NCI-H1092 (cell line): Measurements from ENCODE around the gene SMYD3.
A peak's percentile ranks its signal among the peaks of the same experiment; 100 is the strongest.

Experiments used
- DNase-seq: peaks from one replicate; lab custom pipeline; 2025; lab: John Stamatoyannopoulos, UW

The SMYD3 gene

GRCh38 chr1:246462986-246463385, 44.1 kb downstream of the SMYD3 start:
- DNase-seq = no peak

GRCh38 chr1:246460406-246460805, 46.7 kb downstream of the SMYD3 start:
- DNase-seq = no peak

- DNase-seq = no peak
Observed at GRCh38 chr1:246459221-246459620, 47.9 kb downstream of the SMYD3 start.

- no peak for DNase-seq
Observed at GRCh38 chr1:246455476-246455875, 51.6 kb downstream of the SMYD3 start.

GRCh38 chr1:246454655-246455054, 52.4 kb downstream of the SMYD3 start:
- no peak for DNase-seq

- peak; percentile 31 for DNase-seq
Observed at GRCh38 chr1:246450611-246451251, 56.3 kb downstream of the SMYD3 start.

GRCh38 chr1:246448373-246448772, 58.7 kb downstream of the SMYD3 start:
- DNase-seq = no peak

- DNase-seq = no peak
Observed at GRCh38 chr1:246447501-246447900, 59.6 kb downstream of the SMYD3 start.

- DNase-seq = no peak
Observed at GRCh38 chr1:246445503-246445902, 61.6 kb downstream of the SMYD3 start.

GRCh38 chr1:246444617-246445016, 62.5 kb downstream of the SMYD3 start:
- no peak for DNase-seq

GRCh38 chr1:246437961-246438360, 69.1 kb downstream of the SMYD3 start:
- DNase-seq = no peak

- no peak for DNase-seq
Observed at GRCh38 chr1:246435421-246436041, 71.5 kb downstream of the SMYD3 start.

GRCh38 chr1:246434335-246434734, 72.7 kb downstream of the SMYD3 start:
- no peak for DNase-seq

GRCh38 chr1:246428542-246429308, 78.4 kb downstream of the SMYD3 start:
- no peak for DNase-seq

- DNase-seq = no peak
Observed at GRCh38 chr1:246427611-246428010, 79.5 kb downstream of the SMYD3 start.

- DNase-seq = no peak
Observed at GRCh38 chr1:246425895-246426294, 81.2 kb downstream of the SMYD3 start.

GRCh38 chr1:246425139-246425794, 81.8 kb downstream of the SMYD3 start:
- no peak for DNase-seq

GRCh38 chr1:246420300-246420699, 86.8 kb downstream of the SMYD3 start:
- no peak for DNase-seq

- no peak for DNase-seq
Observed at GRCh38 chr1:246418565-246419312, 88.3 kb downstream of the SMYD3 start.

GRCh38 chr1:246417813-246418564, 89.1 kb downstream of the SMYD3 start:
- no peak for DNase-seq

GRCh38 chr1:246417152-246417812, 89.8 kb downstream of the SMYD3 start:
- DNase-seq = no peak
